K562 (cell line): ENCODE results near the gene LLGL1. TPM values are rescaled to one million over a fixed set of nuclear protein-coding genes. Genes with fewer than 3 reads are reported as not detected.

Experiments
- ATAC-seq: fragments of 200-7000 bp; cut with Tn5 transposase; 3 replicates; pipeline ENCODE4 v1.9.1; 2020; ENCODE audit warnings: moderate library complexity
- BruUV-seq: library from RNA; stranded (reverse); fragments of 400-500 nt; replicated peaks from 2 replicates; lab custom pipeline; 2021; lab: Mats Ljungman, UMichigan
- CTCF ChIA-PET: fragments of 300-600 bp; formaldehyde crosslinking; extraction: SDS; loops from one replicate; lab custom pipeline; 2021; ENCODE audit warnings: low intra/inter-chr PET ratio; lab: Yijun Ruan, JAX
- POLR2A ChIA-PET: fragments of 300-600, 350-650 bp; sonication (Branson Sonifier 250); formaldehyde crosslinking; extraction: SDS; loops from one replicate; lab custom pipeline; 2021; ENCODE audit warnings: antibody characterized with exemption, inconsistent platforms; lab: Yijun Ruan, JAX
- DNase-seq, 4 experiments: peaks; one replicate each; pipeline versions ENCODE4 v3.0.0 to v3.0.0-alpha.2; 2011 to 2018; ENCODE audit warnings: low spot score in 3 of 4, mixed read lengths in 3 of 4; ENCODE audit errors: extremely low read depth in 1 of 4
- FAIRE-seq: peaks from 2 replicates; lab custom pipeline; 2011; peaks lifted over from hg19 to GRCh38; lab: Jason Lieb, UNC
- H2AFZ ChIP-seq: 2 replicates; pipeline ENCODE4 v1.6.0; 2011; ENCODE audit warnings: low read depth, low read length, control low read depth, inconsistent platforms
- H3K27ac ChIP-seq: fragments of 200-600 bp; 3 replicates; pipeline ENCODE4 v1.8.0; 2011; ENCODE audit warnings: low read depth, mild to moderate bottlenecking, control low read depth, inconsistent platforms, low read length, moderate library complexity, mixed read lengths; ENCODE audit errors: extremely low read depth
- H3K27me3 ChIP-seq, 2 experiments: fragments of 300-600 bp in 1 of 2; 2 replicates in 1 of 2; 3 replicates in 1 of 2; pipeline versions ENCODE4 v1.6.0 to v1.8.0; 2011; ENCODE audit warnings: inconsistent platforms in 2 of 2, low read length in 2 of 2, mild to moderate bottlenecking in 1 of 2, mixed read lengths in 1 of 2, moderate library complexity in 1 of 2; ENCODE audit not compliant: control insufficient read depth in 2 of 2, insufficient read depth in 2 of 2
- H3K36me3 ChIP-seq: fragments of 300-600 bp; 3 replicates; pipeline ENCODE4 v1.8.0; 2011; ENCODE audit warnings: mild to moderate bottlenecking, low read length, inconsistent platforms; ENCODE audit not compliant: control insufficient read depth, insufficient read depth
- H3K4me1 ChIP-seq, 2 experiments: fragments of 200-600 bp in 1 of 2; replicated peaks in 1 of 2; 2 replicates in 1 of 2; 3 replicates in 1 of 2; pipeline versions ENCODE4 v1.5.1 to v1.8.0; 2011; ENCODE audit warnings: inconsistent platforms in 2 of 2, low read length in 2 of 2, mild to moderate bottlenecking in 1 of 2, mixed read lengths in 1 of 2, moderate library complexity in 1 of 2; ENCODE audit not compliant: control insufficient read depth in 2 of 2, insufficient read depth in 2 of 2
- H3K4me2 ChIP-seq: 2 replicates; pipeline ENCODE4 v1.6.1; 2011; ENCODE audit warnings: low read length, control low read depth, inconsistent platforms, mixed read lengths; ENCODE audit not compliant: insufficient read depth
- H3K4me3 ChIP-seq: fragments of 200-600 bp; sonication (generic), shearing (Covaris generic); 2 replicates; pipeline ENCODE4 v1.5.1; 2016; ENCODE audit warnings: control low read depth, inconsistent platforms
- H3K79me2 ChIP-seq: fragments of 200-600 bp; 3 replicates; pipeline ENCODE4 v1.8.0; 2011; ENCODE audit warnings: low read length, inconsistent platforms; ENCODE audit not compliant: control insufficient read depth, insufficient read depth
- H3K9ac ChIP-seq, 2 experiments: 2 replicates each; pipeline versions ENCODE4 v1.6.0 to v1.6.1; 2011; ENCODE audit warnings: low read depth in 2 of 2, low read length in 2 of 2, control low read depth in 1 of 2, inconsistent platforms in 1 of 2, mild to moderate bottlenecking in 1 of 2, mixed read lengths in 1 of 2; ENCODE audit not compliant: insufficient read depth in 1 of 2
- H3K9me1 ChIP-seq: one replicate; pipeline ENCODE4 v1.6.0; 2011; ENCODE audit warnings: inconsistent platforms, mild to moderate bottlenecking, low read length, moderate library complexity; ENCODE audit not compliant: control insufficient read depth, insufficient read depth
- H3K9me3 ChIP-seq: replicated peaks from 2 replicates; pipeline ENCODE4 v1.5.1; 2011; ENCODE audit warnings: low read depth, low read length, inconsistent platforms; ENCODE audit not compliant: control insufficient read depth, insufficient read depth
- H4K20me1 ChIP-seq: replicated peaks from 2 replicates; pipeline ENCODE4 v1.6.1; 2011; ENCODE audit warnings: low read length, inconsistent platforms, mixed read lengths; ENCODE audit not compliant: control insufficient read depth, insufficient read depth
- CCAR2 ChIP-seq: fragments of 200-400 bp; formaldehyde crosslinking; IDR thresholded peaks from 2 replicates; pipeline ENCODE4 v1.6.1; 2017; ENCODE audit warnings: mild to moderate bottlenecking, low read depth, low read length
- E2F5 ChIP-seq: sonication (generic); formaldehyde crosslinking; IDR thresholded peaks from 2 replicates; pipeline ENCODE4 v1.8.0; 2022; ENCODE audit warnings: mild to moderate bottlenecking, missing genetic modification reagents
- PPARD ChIP-seq: fragments of 250-450 bp; sonication (Bioruptor Pico); IDR thresholded peaks from 2 replicates; pipeline ENCODE4 v1.8.0; 2022; ENCODE audit warnings: inconsistent platforms, mild to moderate bottlenecking, moderate library complexity
- SMAD2 ChIP-seq: fragments of 150-350 bp; IDR thresholded peaks from 2 replicates; pipeline ENCODE4 v1.6.1; 2014; ENCODE audit warnings: low read depth, mild to moderate bottlenecking, low read length
- ZC3H4 ChIP-seq: sonication (generic); formaldehyde crosslinking; IDR thresholded peaks from 2 replicates; pipeline ENCODE4 v1.9.0; 2021; ENCODE audit warnings: missing genetic modification reagents, borderline replicate concordance
- ZNF133 ChIP-seq: fragments of 250-450 bp; sonication (Bioruptor Pico); IDR thresholded peaks from 2 replicates; pipeline ENCODE4 v1.4.0; 2020; ENCODE audit warnings: mild to moderate bottlenecking
- ZNF23 ChIP-seq: fragments of 250-450 bp; sonication (Bioruptor Pico); IDR thresholded peaks from 2 replicates; pipeline ENCODE4 v1.4.0; 2020; ENCODE audit warnings: mild to moderate bottlenecking
- ZNF316 ChIP-seq: fragments of 450-650 bp; IDR thresholded peaks from 2 replicates; pipeline ENCODE4 v1.6.1; 2016
- whole genome bisulfite sequencing: fragments of 100-300 bp; shearing (Covaris generic); methylation state at CpG from one replicate; pipeline ENCODE4 v1.1.6; 2016; ENCODE audit warnings: low coverage, mixed read lengths; ENCODE audit not compliant: insufficient coverage; ENCODE audit errors: missing lambda C conversion rate; 5-methylcytosine and 5-hydroxymethylcytosine counted together
- in situ Hi-C: fragments of 300-500 bp; cut with MboI; formaldehyde crosslinking; loops from 4 replicates; pipeline ENCODE4 v1.15.0; 2018; ENCODE audit warnings: inconsistent platforms, mixed read lengths
- intact Hi-C: fragments of 100-400 bp; cut with micrococcal nuclease; formaldehyde crosslinking; loops from 2 replicates; pipeline ENCODE4 v1.14.2; 2022
- polyA plus RNA-seq, 8 experiments: library from polyadenylated mRNA; depleted of rRNA in 4 of 8; stranded (reverse) in 5 of 8; unstranded in 3 of 8; fragments of >200 nt; fragmentation: Nextera tagmentation in 2 of 8; fragmentation: Illumina TruSeq in 1 of 8; extraction: Ambion mirVana in 2 of 8; extraction: Trizol in 1 of 8; gene quantifications; 2 replicates each; pipeline versions ENCODE4 v1.2.1 to v1.2.3, GENCODE V29; 2011 to 2014; ENCODE audit warnings: inconsistent platforms in 1 of 8, missing spikeins in 1 of 8
- total RNA-seq, 7 experiments: library from RNA; depleted of rRNA in 6 of 7; stranded (reverse); fragments of >200 nt in 6 of 7; fragmentation: Illumina TruSeq in 2 of 7; extraction: Trizol in 2 of 7; gene quantifications; 2 replicates each; pipeline versions ENCODE4 v1.2.1 to v1.2.3, GENCODE V29; 2011 to 2021; ENCODE audit warnings: low replicate concordance in 1 of 7
- TF ChIP-seq, protein P1 (sequence below): fragments of 450-650 bp; IDR thresholded peaks from one replicate; pipeline ENCODE4 v1.6.1; 2018; ENCODE audit warnings: mild to moderate bottlenecking, moderate library complexity; ENCODE audit not compliant: partially characterized antibody
- TF ChIP-seq, protein P2 (sequence below): fragments of 250-450 bp; sonication (Bioruptor Pico); IDR thresholded peaks from 2 replicates; pipeline ENCODE4 v1.5.0; 2022; ENCODE audit warnings: mild to moderate bottlenecking

The LLGL1 gene
- total and polyA plus RNA-seq, 9 of the 15 experiments (the other 6 are each of a cell fraction or from before 2014, with no cell fraction given): 0.11 to 12.9 (median 5.3) TPM; not detected in 1

DNA sequence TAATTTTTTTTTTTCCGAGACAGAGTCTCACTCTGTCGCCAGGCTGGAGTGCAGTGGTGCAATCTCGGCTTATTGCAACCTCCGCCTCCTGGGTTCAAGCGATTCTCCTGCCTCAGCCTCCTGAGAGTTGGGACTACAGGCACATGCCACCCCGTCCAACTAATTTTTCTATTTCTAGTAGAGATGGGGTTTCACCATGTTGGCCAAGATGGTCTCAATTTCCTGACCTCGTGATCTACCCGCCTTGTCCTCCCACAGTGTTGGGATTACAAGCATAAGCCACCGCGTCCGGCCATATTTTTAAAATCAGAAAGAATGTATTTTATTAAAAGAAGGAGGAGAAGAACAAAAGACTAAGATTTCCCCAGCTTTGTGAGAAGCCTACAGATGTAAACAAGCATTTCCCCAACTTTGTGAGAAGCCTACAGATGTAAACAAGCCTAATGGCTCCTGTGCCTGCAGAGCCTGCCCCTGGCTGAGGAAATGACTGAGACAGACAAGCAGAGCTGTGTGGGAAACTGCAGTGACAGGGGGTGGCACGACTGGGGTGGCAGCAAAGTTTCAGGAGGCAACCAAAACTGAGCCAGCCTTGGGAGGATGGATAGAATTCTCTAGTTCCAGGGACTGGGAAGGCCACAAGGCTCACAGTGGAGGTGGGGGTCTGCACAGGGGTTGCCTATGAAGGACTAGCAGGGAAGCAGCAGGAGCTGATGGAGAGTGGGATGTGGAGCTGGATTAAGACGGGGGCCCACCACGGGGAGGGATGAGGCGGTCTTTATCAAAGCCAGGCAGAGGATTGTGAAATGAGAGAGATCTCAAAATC, 66.5 kb downstream of the LLGL1 start:
- Histone ChIP-seq H3K4me3 (no peak overlapping the region), H2AFZ (no peak overlapping the region), H3K36me3 (peaks cover 63% of the 10 kb centered on the region; the same call in 2 of the 3 replicates), H3K9me1 (no peaks in the 10 kb centered on the region), H4K20me1 (no peaks in the 10 kb centered on the region), H3K4me1 (no peaks in the 10 kb centered on the region), H3K27me3 (no peaks in the 10 kb centered on the region), H3K9ac (no peak overlapping the region), H3K79me2 (no peaks in the 10 kb centered on the region), H3K27ac (no peak overlapping the region), H3K4me2 (no peak overlapping the region), H3K9me3 (no peaks in the 10 kb centered on the region)
- DNase-seq (no peak), ATAC-seq (no peak), FAIRE-seq (no peak)
- POLR2A ChIA-PET: interaction anchor here (1.5 kb wide), 1 partner anchor 10 kb away, joined by 5 read pairs; no protein-coding TSS in a partner anchor
- no TSS peak for BruUV-seq
- WGBS: 92% methylated on average over 12 of the region's 15 CpGs
- TF ChIP-seq E2F5 (no peak), ZNF23 (no peak), PPARD (CRISPR knock-in tag) (no peak), ZNF316 (no peak), ZNF133 (no peak), SMAD2 (no peak), ZC3H4 (no peak), CCAR2 (no peak)
- TF ChIP-seq, protein P1, sequence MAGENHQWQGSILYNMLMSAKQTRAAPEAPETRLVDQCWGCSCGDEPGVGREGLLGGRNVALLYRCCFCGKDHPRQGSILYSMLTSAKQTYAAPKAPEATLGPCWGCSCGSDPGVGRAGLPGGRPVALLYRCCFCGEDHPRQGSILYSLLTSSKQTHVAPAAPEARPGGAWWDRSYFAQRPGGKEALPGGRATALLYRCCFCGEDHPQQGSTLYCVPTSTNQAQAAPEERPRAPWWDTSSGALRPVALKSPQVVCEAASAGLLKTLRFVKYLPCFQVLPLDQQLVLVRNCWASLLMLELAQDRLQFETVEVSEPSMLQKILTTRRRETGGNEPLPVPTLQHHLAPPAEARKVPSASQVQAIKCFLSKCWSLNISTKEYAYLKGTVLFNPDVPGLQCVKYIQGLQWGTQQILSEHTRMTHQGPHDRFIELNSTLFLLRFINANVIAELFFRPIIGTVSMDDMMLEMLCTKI: no peak
- TF ChIP-seq, protein P2, sequence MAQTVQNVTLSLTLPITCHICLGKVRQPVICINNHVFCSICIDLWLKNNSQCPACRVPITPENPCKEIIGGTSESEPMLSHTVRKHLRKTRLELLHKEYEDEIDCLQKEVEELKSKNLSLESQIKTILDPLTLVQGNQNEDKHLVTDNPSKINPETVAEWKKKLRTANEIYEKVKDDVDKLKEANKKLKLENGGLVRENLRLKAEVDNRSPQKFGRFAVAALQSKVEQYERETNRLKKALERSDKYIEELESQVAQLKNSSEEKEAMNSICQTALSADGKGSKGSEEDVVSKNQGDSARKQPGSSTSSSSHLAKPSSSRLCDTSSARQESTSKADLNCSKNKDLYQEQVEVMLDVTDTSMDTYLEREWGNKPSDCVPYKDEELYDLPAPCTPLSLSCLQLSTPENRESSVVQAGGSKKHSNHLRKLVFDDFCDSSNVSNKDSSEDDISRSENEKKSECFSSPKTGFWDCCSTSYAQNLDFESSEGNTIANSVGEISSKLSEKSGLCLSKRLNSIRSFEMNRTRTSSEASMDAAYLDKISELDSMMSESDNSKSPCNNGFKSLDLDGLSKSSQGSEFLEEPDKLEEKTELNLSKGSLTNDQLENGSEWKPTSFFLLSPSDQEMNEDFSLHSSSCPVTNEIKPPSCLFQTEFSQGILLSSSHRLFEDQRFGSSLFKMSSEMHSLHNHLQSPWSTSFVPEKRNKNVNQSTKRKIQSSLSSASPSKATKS (CRISPR knock-in tag): no peak
- in situ Hi-C loops: no loop called here
- CTCF ChIA-PET: no interaction called here
- intact Hi-C loops: no loop called here
